IPS-20b (cell line): Measurements from ENCODE around the gene MLLT1.

Experiments
- H3K27ac ChIP-seq: one replicate; pipeline ENCODE4 v1.5.1; 2013; ENCODE audit warnings: low read length
- H3K27me3 ChIP-seq: 2 replicates; pipeline ENCODE4 v1.6.1; 2013; ENCODE audit warnings: mild to moderate bottlenecking, low read length, inconsistent platforms; ENCODE audit not compliant: insufficient read depth
- H3K36me3 ChIP-seq: 2 replicates; pipeline ENCODE4 v1.6.1; 2013; ENCODE audit warnings: low read depth, mild to moderate bottlenecking, inconsistent platforms, low read length, moderate library complexity; ENCODE audit not compliant: insufficient read depth
- H3K4me1 ChIP-seq: 2 replicates; pipeline ENCODE4 v1.6.1; 2013; ENCODE audit warnings: mild to moderate bottlenecking, control low read depth, inconsistent platforms, low read length, moderate library complexity; ENCODE audit not compliant: insufficient read depth
- H3K4me3 ChIP-seq: 2 replicates; pipeline ENCODE4 v1.5.1; 2013; ENCODE audit warnings: mild to moderate bottlenecking, low read length, inconsistent platforms
- H3K9ac ChIP-seq: 2 replicates; pipeline ENCODE4 v1.6.1; 2013; ENCODE audit warnings: low read depth, mild to moderate bottlenecking, inconsistent platforms, low read length, moderate library complexity
- H3K9me3 ChIP-seq: 2 replicates; pipeline ENCODE4 v1.6.1; 2013; ENCODE audit warnings: mild to moderate bottlenecking, low read depth, low read length, inconsistent platforms; ENCODE audit not compliant: insufficient read depth

MLLT1 gene

GRCh38 chr19:6273701-6274601, 5.8 kb downstream of the MLLT1 start:
- H3K36me3 ChIP-seq: peaks cover 21% of the 10 kb centered on the region
- no peak overlapping the region for H3K27ac ChIP-seq
- no peaks in the 10 kb centered on the region for H3K27me3 ChIP-seq
- no peak overlapping the region for H3K4me3 ChIP-seq
- H3K4me1 ChIP-seq: peaks cover 27% of the 10 kb centered on the region
- no peaks in the 10 kb centered on the region for H3K9me3 ChIP-seq
- H3K9ac ChIP-seq: peak overlapping the region; percentile 21; the same call in 1 of the 2 replicates

GRCh38 chr19:6272913-6273600, 6.7 kb downstream of the MLLT1 start:
- H3K4me1 ChIP-seq: peaks cover 27% of the 10 kb centered on the region

GRCh38 chr19:6272411-6272791, 7.4 kb downstream of the MLLT1 start:
- H3K9me3 ChIP-seq: no peaks in the 10 kb centered on the region
- H3K27me3 ChIP-seq: no peaks in the 10 kb centered on the region
- peaks cover 33% of the 10 kb centered on the region for H3K36me3 ChIP-seq
- H3K4me3 ChIP-seq: no peak overlapping the region
- H3K4me1 ChIP-seq: peaks cover 27% of the 10 kb centered on the region
- no peak overlapping the region for H3K27ac ChIP-seq
- no peak overlapping the region; the same call in 1 of the 2 replicates for H3K9ac ChIP-seq

More at GRCh38 chr19:6272913-6273600, 6.7 kb downstream of the MLLT1 start:
- Histone ChIP-seq H3K4me3 (no peak overlapping the region), H3K9me3 (no peaks in the 10 kb centered on the region), H3K27ac (peak overlapping the region; percentile 45), H3K9ac (no peak overlapping the region; the same call in 1 of the 2 replicates), H3K27me3 (no peaks in the 10 kb centered on the region), H3K36me3 (peaks cover 30% of the 10 kb centered on the region)

GRCh38 chr19:6271721-6272410, 7.9 kb downstream of the MLLT1 start:
- H3K36me3 ChIP-seq: peaks cover 34% of the 10 kb centered on the region
- H3K4me3 ChIP-seq: no peak overlapping the region
- no peak overlapping the region for H3K27ac ChIP-seq
- H3K9me3 ChIP-seq: no peaks in the 10 kb centered on the region
- no peaks in the 10 kb centered on the region for H3K27me3 ChIP-seq
- H3K9ac ChIP-seq: no peak overlapping the region; the same call in 1 of the 2 replicates
- H3K4me1 ChIP-seq: peaks cover 24% of the 10 kb centered on the region

DNA sequence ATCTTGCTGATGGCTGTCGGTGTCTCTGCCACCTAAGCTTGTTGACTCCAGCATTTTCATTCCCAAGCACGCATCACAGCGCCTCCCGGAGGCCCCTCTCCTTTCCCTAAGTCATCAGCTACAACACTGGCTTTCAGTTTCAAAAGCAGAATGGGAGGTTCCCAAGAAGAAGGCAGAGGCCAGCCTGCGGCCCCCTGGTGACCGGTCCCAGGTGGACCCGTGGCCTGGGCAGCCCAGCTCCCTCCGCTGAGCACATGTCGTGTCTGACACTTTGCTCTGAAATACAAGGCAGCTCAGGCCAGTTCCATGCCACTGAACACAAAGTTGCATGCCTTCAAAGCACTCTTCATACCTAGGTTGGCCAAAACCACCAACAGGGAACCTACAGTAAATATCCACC, 8.5 kb downstream of the MLLT1 start:
- Histone ChIP-seq H3K9me3 (no peaks in the 10 kb centered on the region), H3K4me3 (no peak overlapping the region), H3K27me3 (no peaks in the 10 kb centered on the region), H3K27ac (no peak overlapping the region), H3K36me3 (peaks cover 35% of the 10 kb centered on the region), H3K9ac (no peak overlapping the region; the same call in 1 of the 2 replicates), H3K4me1 (peaks cover 24% of the 10 kb centered on the region)

DNA sequence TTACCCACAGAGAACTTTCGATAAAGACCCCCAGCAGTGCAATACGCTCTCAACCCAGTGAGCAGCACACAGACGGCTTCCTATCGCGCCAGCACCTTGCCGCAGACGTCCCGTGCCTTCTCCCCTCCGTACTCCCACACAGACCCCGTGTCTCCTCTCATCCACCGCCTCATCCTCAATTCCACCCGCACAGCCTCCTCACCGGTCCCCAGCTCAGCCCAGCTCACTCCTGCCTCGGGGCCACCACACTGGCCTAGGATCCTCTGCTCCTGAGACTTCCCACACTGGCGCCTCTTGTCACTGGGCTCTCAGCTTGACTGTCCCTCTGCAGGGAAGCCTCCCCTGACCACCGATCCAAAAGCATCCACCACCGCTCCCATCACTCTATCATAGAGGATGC, 9.0 kb downstream of the MLLT1 start:
- Histone ChIP-seq H3K4me1 (peaks cover 24% of the 10 kb centered on the region), H3K9ac (no peak overlapping the region), H3K36me3 (peaks cover 37% of the 10 kb centered on the region), H3K27me3 (no peaks in the 10 kb centered on the region), H3K27ac (no peak overlapping the region), H3K9me3 (no peaks in the 10 kb centered on the region), H3K4me3 (no peak overlapping the region)

DNA sequence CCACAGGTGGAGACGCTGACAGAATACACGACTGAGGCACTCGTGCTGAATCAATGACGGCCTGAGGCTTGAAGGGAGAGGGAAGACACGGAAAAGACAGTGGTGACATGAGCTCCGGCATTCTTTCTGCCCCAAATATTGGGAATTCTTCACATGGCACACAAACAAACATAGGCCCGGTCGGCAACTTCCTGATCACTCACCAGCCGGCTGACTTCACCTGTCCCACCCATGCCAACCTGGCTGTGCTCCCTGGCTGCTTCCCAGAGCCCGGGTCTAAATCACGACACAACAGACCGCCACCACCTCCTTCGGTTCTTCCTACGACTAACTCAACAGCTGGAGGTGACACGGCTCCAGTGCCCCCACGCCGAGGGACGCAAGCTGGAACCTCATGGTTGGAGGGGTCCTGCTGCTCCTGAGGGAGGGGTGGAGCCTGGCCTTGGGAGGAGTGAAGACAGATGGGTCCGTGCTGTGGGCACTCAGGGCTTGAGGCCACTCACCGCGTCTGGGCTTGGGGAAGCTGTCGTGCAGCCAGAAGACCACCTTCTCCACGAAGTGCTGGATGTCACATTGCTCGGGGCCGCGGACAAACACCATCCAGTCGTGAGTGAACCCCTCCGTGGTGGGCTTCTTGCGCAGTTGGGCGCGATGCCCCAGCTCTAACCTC, 9.6 kb downstream of the MLLT1 start:
- Histone ChIP-seq H3K27ac (no peak overlapping the region), H3K9me3 (no peaks in the 10 kb centered on the region), H3K4me1 (peaks cover 24% of the 10 kb centered on the region), H3K36me3 (peaks cover 37% of the 10 kb centered on the region), H3K4me3 (no peak overlapping the region), H3K9ac (no peak overlapping the region), H3K27me3 (no peaks in the 10 kb centered on the region)

DNA sequence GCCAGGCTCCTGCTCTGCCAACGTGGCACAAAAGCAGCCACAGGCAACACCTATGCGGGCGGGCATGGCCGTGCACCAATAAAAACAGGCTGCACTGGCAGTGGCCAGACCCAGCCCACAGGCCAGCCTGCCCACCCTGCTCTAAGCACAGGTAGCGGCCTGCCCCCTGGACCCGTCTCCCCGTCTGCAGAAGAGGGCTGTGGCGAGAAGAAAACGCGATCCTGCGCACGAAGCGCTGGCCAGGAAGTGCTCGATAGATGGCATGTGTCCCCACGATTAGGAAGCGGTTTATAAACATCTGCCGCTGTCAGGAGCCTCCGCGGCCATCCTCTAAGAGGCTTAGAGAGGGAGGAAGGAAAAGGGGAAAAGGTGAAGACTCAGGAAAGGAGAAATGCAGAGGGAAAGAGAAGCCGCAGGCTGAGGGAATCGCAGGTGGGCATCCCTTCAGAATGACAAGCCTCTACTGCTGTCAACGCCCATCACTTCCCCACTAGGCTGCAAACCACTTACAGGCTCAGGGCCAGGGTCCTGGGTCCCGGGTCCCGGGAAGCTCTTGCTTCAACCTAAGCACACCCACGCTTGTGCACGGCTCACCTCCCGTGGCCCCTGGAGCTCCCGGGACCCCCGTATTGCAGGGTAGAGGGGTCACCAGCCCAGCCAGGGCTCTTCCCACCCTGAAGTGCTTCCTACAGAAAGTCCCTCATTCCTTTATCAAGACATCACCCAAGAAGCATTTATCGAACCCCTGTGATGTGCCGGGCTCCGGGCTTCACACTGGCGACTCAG, 10.5 kb downstream of the MLLT1 start:
- Histone ChIP-seq H3K4me1 (peaks cover 22% of the 10 kb centered on the region), H3K36me3 (peaks cover 37% of the 10 kb centered on the region), H3K27me3 (no peaks in the 10 kb centered on the region), H3K4me3 (no peak overlapping the region), H3K9me3 (no peaks in the 10 kb centered on the region), H3K27ac (no peak overlapping the region), H3K9ac (no peak overlapping the region)

DNA sequence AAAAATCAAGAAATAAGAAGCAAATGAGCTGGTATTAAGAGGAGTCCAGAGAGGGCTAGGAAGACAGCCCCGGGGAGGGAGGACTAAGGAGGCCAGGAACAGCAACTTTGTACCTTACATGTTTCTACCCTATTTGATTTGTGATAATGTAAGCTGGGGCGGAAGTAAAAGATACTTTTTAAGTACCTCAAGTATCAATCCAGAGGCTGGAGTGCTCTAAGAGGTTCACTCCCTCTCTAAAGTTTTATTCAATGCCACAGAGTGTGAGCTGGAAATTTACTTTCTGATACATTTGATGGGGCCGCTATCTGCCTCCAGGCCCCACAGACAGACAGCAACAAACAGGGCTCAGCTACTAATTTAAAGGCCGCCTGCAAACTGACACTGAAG, 11.4 kb downstream of the MLLT1 start:
- Histone ChIP-seq H3K4me3 (no peak overlapping the region), H3K27ac (no peak overlapping the region), H3K4me1 (peaks cover 19% of the 10 kb centered on the region), H3K9me3 (no peaks in the 10 kb centered on the region), H3K36me3 (peaks cover 43% of the 10 kb centered on the region), H3K9ac (no peak overlapping the region), H3K27me3 (no peaks in the 10 kb centered on the region)

GRCh38 chr19:6267552-6268381, 12.0 kb downstream of the MLLT1 start:
- Histone ChIP-seq H3K27me3 (no peaks in the 10 kb centered on the region), H3K9ac (no peak overlapping the region), H3K36me3 (peaks cover 45% of the 10 kb centered on the region), H3K4me1 (peaks cover 12% of the 10 kb centered on the region), H3K27ac (no peak overlapping the region), H3K4me3 (no peak overlapping the region), H3K9me3 (no peaks in the 10 kb centered on the region)
